RWPE1 (cell line): Measurements from ENCODE around the gene SH3YL1.

ENCODE experiments used
- CTCF ChIA-PET: fragments of 350-600 bp; sonication (Branson Sonifier 250); formaldehyde crosslinking; extraction: SDS; loops from one replicate; lab custom pipeline; 2021; lab: Yijun Ruan, JAX
- POLR2A ChIA-PET: fragments of 400-600 bp; formaldehyde crosslinking; extraction: SDS; loops from one replicate; lab custom pipeline; 2020; ENCODE audit warnings: antibody characterized with exemption; ENCODE audit not compliant: low non-redundant PET; lab: Yijun Ruan, JAX
- DNase-seq: peaks from one replicate; pipeline ENCODE4 v3.0.0; 2012; ENCODE audit warnings: low spot score
- H3K27ac ChIP-seq: fragments of 450-650 bp; 2 replicates; pipeline ENCODE4 v1.5.1; 2017
- CTCF ChIP-seq: fragments of 450-650 bp; conservative IDR thresholded peaks from 2 replicates; pipeline ENCODE4 v1.5.1; 2017; ENCODE audit warnings: low read depth, mild to moderate bottlenecking

Gene SH3YL1

GRCh38 chr2:236993-237539 is 26.8 kb downstream of the SH3YL1 start:
- no peak overlapping the region for H3K27ac ChIP-seq
- CTCF ChIA-PET: no interaction called here
- POLR2A ChIA-PET: no interaction called here
- TF ChIP-seq CTCF: no peak
- DNase-seq: no peak

- CTCF ChIA-PET: interaction anchor here (1.0 kb wide), 1 partner anchor 11 kb away, joined by 3 read pairs; no protein-coding TSS in a partner anchor
- DNase-seq: no peak
- TF ChIP-seq CTCF: no peak
- H3K27ac ChIP-seq: no peak overlapping the region
- POLR2A ChIA-PET: no interaction called here
Measured at GRCh38 chr2:234421-234820, 29.4 kb downstream of the SH3YL1 start.

GRCh38 chr2:233030-233429 is 30.8 kb downstream of the SH3YL1 start:
- no peak for TF ChIP-seq CTCF
- no peak overlapping the region for H3K27ac ChIP-seq
- CTCF ChIA-PET: no interaction called here
- DNase-seq: no peak
- POLR2A ChIA-PET: no interaction called here

GRCh38 chr2:231521-232185 is 32.2 kb downstream of the SH3YL1 start:
- CTCF ChIA-PET: no interaction called here
- TF ChIP-seq CTCF: no peak
- DNase-seq: no peak
- POLR2A ChIA-PET: no interaction called here
- H3K27ac ChIP-seq: no peak overlapping the region

GRCh38 chr2:228518-229278 is 35.1 kb downstream of the SH3YL1 start:
- no peak overlapping the region for H3K27ac ChIP-seq
- no peak for DNase-seq
- TF ChIP-seq CTCF: no peak
- CTCF ChIA-PET: no interaction called here
- POLR2A ChIA-PET: no interaction called here

GRCh38 chr2:228115-228514 is 35.7 kb downstream of the SH3YL1 start:
- no peak for TF ChIP-seq CTCF
- CTCF ChIA-PET: no interaction called here
- no peak overlapping the region for H3K27ac ChIP-seq
- no peak for DNase-seq
- POLR2A ChIA-PET: no interaction called here
